ENCODE measurements around the gene LDLRAD2. TPM values are rescaled to one million over a fixed set of nuclear protein-coding genes. Genes with fewer than 3 reads are reported as not detected.
A peak's percentile ranks its signal among the peaks of the same experiment; 100 is the strongest.

The LDLRAD2 gene
- total RNA-seq, 3 donors from 2014 or later, result 0.33 TPM; not detected in 2

DNA sequence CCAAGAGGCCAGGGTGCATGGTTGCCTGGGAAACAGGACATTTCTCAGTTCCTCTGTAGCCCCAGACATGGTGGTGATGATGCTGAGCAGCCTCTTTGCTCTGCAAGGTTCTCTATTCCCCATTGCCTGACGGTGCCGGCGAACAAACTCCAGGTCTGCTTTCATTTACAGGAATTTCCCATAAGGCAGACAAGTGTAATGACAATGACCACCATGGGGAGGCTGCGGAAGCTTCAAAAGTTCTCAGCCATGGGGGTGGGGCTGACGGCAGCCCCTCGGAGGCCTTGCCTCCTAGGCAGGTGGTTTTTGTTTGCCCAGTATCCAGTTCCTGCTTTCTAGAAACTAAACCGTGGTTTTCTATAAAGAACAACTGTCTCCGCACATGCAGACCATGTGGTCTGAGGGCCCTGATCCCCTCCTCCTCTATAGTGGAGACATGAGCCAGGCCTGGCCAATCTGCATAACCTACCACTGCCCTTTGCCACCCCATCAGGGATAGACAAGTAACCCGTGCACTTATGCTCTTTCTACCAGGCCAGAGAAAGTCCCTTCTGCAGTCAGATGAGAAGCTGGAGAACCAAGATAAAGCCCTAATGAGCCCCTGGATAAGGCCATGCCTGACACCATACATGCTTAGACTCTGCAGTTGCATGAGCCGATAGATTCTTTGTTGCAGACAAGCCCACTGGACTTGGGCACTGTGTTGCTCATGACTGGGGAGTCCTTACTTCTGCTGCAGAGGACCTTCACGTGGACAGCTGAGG lies 54.1 kb downstream of the LDLRAD2 start:
- no peaks in the 10 kb centered on the region for H3K9me3 ChIP-seq
- DNase-seq (ENCODE audit: low spot score in 2 of 2), result no peak
- H3K27me3 ChIP-seq, result no peaks in the 10 kb centered on the region
- peaks cover 5% of the 10 kb centered on the region for H3K36me3 ChIP-seq
- intact Hi-C loops (cut with DNase I; ENCODE audit: low total_unique reads), result loop anchor here (2.0 kb wide), 1 partner anchor 25 kb away; no protein-coding TSS in a partner anchor
- H3K4me1 ChIP-seq, result peaks cover 0 to 8% of the 10 kb centered on the region in 2 donors
- TF ChIP-seq POLR2AphosphoS5 (IDR thresholded peaks at IDR 0.05), result no peak
- no peak for TF ChIP-seq POLR2A (IDR thresholded peaks at IDR 0.05)
- TF ChIP-seq, protein P1, sequence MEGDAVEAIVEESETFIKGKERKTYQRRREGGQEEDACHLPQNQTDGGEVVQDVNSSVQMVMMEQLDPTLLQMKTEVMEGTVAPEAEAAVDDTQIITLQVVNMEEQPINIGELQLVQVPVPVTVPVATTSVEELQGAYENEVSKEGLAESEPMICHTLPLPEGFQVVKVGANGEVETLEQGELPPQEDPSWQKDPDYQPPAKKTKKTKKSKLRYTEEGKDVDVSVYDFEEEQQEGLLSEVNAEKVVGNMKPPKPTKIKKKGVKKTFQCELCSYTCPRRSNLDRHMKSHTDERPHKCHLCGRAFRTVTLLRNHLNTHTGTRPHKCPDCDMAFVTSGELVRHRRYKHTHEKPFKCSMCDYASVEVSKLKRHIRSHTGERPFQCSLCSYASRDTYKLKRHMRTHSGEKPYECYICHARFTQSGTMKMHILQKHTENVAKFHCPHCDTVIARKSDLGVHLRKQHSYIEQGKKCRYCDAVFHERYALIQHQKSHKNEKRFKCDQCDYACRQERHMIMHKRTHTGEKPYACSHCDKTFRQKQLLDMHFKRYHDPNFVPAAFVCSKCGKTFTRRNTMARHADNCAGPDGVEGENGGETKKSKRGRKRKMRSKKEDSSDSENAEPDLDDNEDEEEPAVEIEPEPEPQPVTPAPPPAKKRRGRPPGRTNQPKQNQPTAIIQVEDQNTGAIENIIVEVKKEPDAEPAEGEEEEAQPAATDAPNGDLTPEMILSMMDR (IDR thresholded peaks at IDR 0.05), result no peak
- no peak overlapping the region for H3K4me3 ChIP-seq
- H3K27ac ChIP-seq, result peak overlapping the region in 1 of 2 donors; percentile 19

DNA sequence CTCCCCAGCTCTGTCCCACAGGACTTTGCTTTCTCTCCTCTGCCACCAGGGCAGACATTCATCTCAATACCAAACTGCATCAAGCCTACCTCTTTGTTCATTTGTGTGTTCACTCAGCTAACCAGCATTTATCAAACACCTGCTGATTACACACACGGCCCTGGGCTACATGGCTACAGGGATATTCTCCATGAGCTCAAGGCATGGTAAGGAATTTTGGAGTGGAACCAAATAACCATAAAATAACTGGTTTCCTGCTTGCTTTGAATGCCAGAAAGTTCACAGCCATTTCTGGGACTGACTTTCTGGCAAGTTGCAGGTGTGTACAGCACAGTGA lies 54.6 kb downstream of the LDLRAD2 start:
- H3K4me3 ChIP-seq, result no peak overlapping the region
- no peaks in the 10 kb centered on the region for H3K27me3 ChIP-seq
- peak overlapping the region in 1 of 2 donors; percentile 19 for H3K27ac ChIP-seq
- no peaks in the 10 kb centered on the region for H3K9me3 ChIP-seq
- peaks cover 4% of the 10 kb centered on the region for H3K36me3 ChIP-seq
- no peak for TF ChIP-seq POLR2AphosphoS5 (IDR thresholded peaks at IDR 0.05)
- H3K4me1 ChIP-seq, result peaks cover 0 to 8% of the 10 kb centered on the region in 2 donors
- DNase-seq (ENCODE audit: low spot score in 2 of 2), result no peak
- intact Hi-C loops (cut with DNase I; ENCODE audit: low total_unique reads), result loop anchor here (2.0 kb wide), 1 partner anchor 24 kb away; no protein-coding TSS in a partner anchor

DNA sequence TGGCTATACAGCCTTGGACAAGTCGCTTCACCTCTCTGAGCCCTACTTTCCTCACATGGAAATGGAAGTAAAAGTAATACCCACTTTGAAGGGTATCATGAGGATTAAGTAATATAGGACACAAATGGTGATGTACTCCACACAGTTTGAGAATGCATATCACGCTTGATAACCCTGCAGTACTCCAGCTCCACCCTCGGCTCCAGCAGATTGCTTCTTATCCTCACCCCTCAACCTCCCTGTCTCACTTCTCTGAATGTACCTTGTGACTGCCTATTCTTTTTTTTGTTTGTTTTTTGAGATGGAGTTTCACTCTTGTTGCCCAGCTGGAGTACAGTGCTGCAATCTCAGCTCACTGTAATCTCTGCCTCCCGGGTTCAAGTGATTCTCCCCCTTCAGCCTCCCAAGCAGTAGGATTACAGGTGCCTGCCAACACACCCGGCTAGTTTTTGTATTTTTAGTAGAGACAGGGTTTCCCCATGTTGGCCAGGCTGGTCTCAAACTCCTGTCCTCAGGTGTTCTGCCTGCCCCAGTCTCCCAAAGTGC lies 55.5 kb downstream of the LDLRAD2 start:
- intact Hi-C loops (cut with DNase I; ENCODE audit: low total_unique reads), result loop anchor here (2.0 kb wide), 1 partner anchor 23 kb away; no protein-coding TSS in a partner anchor
- Histone ChIP-seq H3K4me1 (peaks cover 0 to 8% of the 10 kb centered on the region in 2 donors), H3K4me3 (no peak overlapping the region), H3K27me3 (no peaks in the 10 kb centered on the region), H3K9me3 (no peaks in the 10 kb centered on the region), H3K36me3 (no peaks in the 10 kb centered on the region), H3K27ac (no peak overlapping the region)
- DNase-seq (ENCODE audit: low spot score in 2 of 2), result no peak
- TF ChIP-seq, protein P1 (IDR thresholded peaks at IDR 0.05), result no peak
- TF ChIP-seq POLR2A (IDR thresholded peaks at IDR 0.05) (no peak), POLR2AphosphoS5 (IDR thresholded peaks at IDR 0.05) (no peak)

DNA sequence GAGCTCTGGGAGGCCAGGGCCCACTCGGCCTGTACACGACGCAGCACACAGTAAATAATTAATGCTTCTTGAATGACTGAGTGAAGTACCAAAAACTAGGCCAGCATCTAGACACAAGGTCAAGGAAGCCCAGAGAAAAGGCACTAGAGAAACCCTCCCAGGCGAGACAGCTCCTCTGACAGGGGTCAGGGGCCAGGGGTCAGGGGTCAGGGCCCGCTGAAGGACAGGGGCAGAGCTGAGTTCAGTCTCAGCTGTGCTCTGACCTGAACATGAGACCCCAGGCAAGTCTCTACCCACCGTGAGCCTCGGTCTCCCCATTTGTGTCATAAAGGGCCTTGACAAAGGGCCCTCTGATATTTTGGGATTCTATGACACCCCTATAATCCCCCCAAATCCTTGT lies 56.4 kb downstream of the LDLRAD2 start:
- H3K4me3 ChIP-seq, result no peak overlapping the region
- peaks cover 0 to 8% of the 10 kb centered on the region in 2 donors for H3K4me1 ChIP-seq
- no peak for TF ChIP-seq POLR2A (IDR thresholded peaks at IDR 0.05)
- H3K27ac ChIP-seq, result no peak overlapping the region
- intact Hi-C loops (cut with DNase I; ENCODE audit: low total_unique reads), result no loop called here
- H3K27me3 ChIP-seq, result no peaks in the 10 kb centered on the region
- DNase-seq (ENCODE audit: low spot score in 2 of 2), result no peak
- no peaks in the 10 kb centered on the region for H3K36me3 ChIP-seq
- no peaks in the 10 kb centered on the region for H3K9me3 ChIP-seq

DNA sequence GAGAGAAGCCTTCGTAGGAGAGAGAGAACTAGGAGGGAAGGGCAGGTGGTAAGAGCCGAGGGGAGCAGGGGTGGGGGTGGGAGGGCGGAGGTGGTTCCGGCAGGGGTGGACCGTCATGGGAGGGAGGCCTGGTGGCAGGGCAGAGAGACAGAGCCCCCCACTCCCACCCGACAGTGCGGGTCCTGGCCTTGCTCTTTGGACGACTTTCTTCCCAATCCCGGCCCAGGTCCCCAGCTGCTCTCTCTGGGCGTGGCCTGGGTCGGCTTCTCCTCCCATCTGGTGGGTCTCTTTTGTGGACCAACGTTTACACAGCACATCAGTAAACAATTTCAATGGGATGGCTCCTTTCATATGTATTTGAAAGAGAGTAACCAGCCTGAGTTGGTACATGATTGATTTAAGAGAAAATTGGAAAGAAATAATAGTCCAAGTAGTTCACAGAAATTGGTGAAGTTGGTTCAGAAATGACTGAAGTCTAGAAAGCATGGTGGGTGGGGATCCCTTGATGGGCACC lies 56.9 kb downstream of the LDLRAD2 start:
- TF ChIP-seq, protein P1 (IDR thresholded peaks at IDR 0.05), result no peak
- no peak for TF ChIP-seq POLR2A (IDR thresholded peaks at IDR 0.05)
- TF ChIP-seq POLR2AphosphoS5 (IDR thresholded peaks at IDR 0.05), result no peak
- intact Hi-C loops (cut with DNase I; ENCODE audit: low total_unique reads), result no loop called here
- no peak overlapping the region for H3K4me3 ChIP-seq
- H3K27me3 ChIP-seq, result no peaks in the 10 kb centered on the region
- H3K27ac ChIP-seq, result peak overlapping the region in 1 of 2 donors; percentile 66
- H3K4me1 ChIP-seq, result peaks cover 0 to 8% of the 10 kb centered on the region in 2 donors
- no peaks in the 10 kb centered on the region for H3K36me3 ChIP-seq
- DNase-seq (ENCODE audit: low spot score in 2 of 2), result no peak
- no peaks in the 10 kb centered on the region for H3K9me3 ChIP-seq

DNA sequence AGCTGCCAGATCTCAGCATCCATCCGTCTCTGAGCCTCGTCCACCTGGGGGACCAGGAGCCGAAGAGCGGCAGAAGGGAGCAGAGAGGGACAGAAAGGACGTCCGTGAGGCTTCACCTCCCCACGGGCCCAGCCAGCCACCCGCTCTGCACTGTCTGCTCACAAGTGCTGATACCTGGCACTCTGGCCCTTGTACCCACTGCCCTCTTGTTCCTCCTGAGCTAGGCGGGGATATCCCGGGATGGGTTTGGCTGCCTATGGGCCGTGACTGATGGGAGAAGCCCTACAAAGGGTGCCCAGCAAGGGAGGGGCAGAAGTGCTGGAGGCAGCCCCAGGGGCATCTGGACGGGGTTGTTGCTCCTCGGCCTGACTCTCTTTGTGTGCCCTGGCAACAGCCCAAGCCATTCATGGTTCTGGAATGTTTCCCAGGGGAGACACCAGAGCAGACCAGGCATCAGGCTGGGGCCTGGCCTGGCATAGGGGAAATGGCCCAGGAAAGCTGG lies 57.6 kb downstream of the LDLRAD2 start:
- Histone ChIP-seq H3K4me1 (peaks cover 0 to 8% of the 10 kb centered on the region in 2 donors), H3K4me3 (no peak overlapping the region), H3K27me3 (no peaks in the 10 kb centered on the region), H3K9me3 (no peaks in the 10 kb centered on the region), H3K36me3 (no peaks in the 10 kb centered on the region), H3K27ac (peak overlapping the region; percentile 61 to 66)
- TF ChIP-seq, protein P1 (IDR thresholded peaks at IDR 0.05), result no peak
- TF ChIP-seq POLR2A (IDR thresholded peaks at IDR 0.05), result no peak
- TF ChIP-seq POLR2AphosphoS5 (IDR thresholded peaks at IDR 0.05), result peak in 2 of 3 donors; percentile 19 to 35
- peak; percentile 87 to 92 for DNase-seq (ENCODE audit: low spot score in 2 of 2)
- intact Hi-C loops (cut with DNase I; ENCODE audit: low total_unique reads), result no loop called here
